Upper lobe of left lung (tissue), 4 donors: ENCODE results near the gene PLA2G2A.

Experiments used
- CTCF ChIP-seq, 6 experiments: fragments of 450-650 bp in 4 of 6; fragments of 200-600 bp in 2 of 6; sonication (generic) in 2 of 6; IDR thresholded peaks; one replicate each; pipeline ENCODE4 v1.5.1; 2016 to 2019; ENCODE audit warnings: antibody characterized with exemption in 6 of 6
- POLR2A ChIP-seq, 4 donors: fragments of 450-650 bp; IDR thresholded peaks; one replicate each; pipeline ENCODE4 v1.5.1; 2016 to 2017; ENCODE audit warnings: antibody characterized with exemption in 4 of 4, mild to moderate bottlenecking in 2 of 4
- POLR2AphosphoS5 ChIP-seq, 2 donors: sonication (generic); formaldehyde crosslinking; IDR thresholded peaks; one replicate each; pipeline ENCODE4 v1.5.1; 2017; ENCODE audit warnings: antibody characterized with exemption in 2 of 2

- peak; percentile 53 to 90 (median 64) for TF ChIP-seq CTCF (IDR thresholded peaks at IDR 0.05)
- TF ChIP-seq POLR2AphosphoS5 (IDR thresholded peaks at IDR 0.05) = no peak
- no peak for TF ChIP-seq POLR2A (IDR thresholded peaks at IDR 0.05)
Observed at GRCh38 chr1:19974822-19975416, 4.5 kb downstream of the PLA2G2A start.
